HG02763 (cell line): Measurements from ENCODE around the gene CUL9.

Source experiments
- ATAC-seq: cut with Tn5 transposase; IDR thresholded peaks from one replicate; pipeline ENCODE4 v1.9.1; 2021; ENCODE audit warnings: mild to moderate bottlenecking, moderate library complexity; ENCODE audit not compliant: unreplicated experiment

The CUL9 gene

GRCh38 chr6:43193929-43194328 is 11.9 kb downstream of the CUL9 start:
- ATAC-seq, result no peak

- ATAC-seq, result no peak
These were observed 14.3 kb downstream of the CUL9 start for GRCh38 chr6:43196337-43196736.

GRCh38 chr6:43199912-43200311 is 17.9 kb downstream of the CUL9 start:
- ATAC-seq, result no peak

GRCh38 chr6:43200541-43200940 is 18.5 kb downstream of the CUL9 start:
- no peak for ATAC-seq

- ATAC-seq, result no peak
These were observed 20.5 kb downstream of the CUL9 start for GRCh38 chr6:43202451-43202850.

- ATAC-seq, result no peak
These were observed 21.2 kb downstream of the CUL9 start for GRCh38 chr6:43203029-43203717.

- no peak for ATAC-seq
These were observed 21.7 kb downstream of the CUL9 start for GRCh38 chr6:43203718-43204095.

GRCh38 chr6:43204271-43205105 is 22.5 kb downstream of the CUL9 start:
- no peak for ATAC-seq

- no peak for ATAC-seq
These were observed 23.9 kb downstream of the CUL9 start for GRCh38 chr6:43205849-43206248.

GRCh38 chr6:43207286-43207685 is 25.3 kb downstream of the CUL9 start:
- ATAC-seq, result no peak

GRCh38 chr6:43211955-43212354 is 30.0 kb downstream of the CUL9 start:
- ATAC-seq, result no peak

GRCh38 chr6:43213431-43213830 is 31.4 kb downstream of the CUL9 start:
- no peak for ATAC-seq

- no peak for ATAC-seq
These were observed 33.1 kb downstream of the CUL9 start for GRCh38 chr6:43215066-43215465.

- ATAC-seq, result no peak
These were observed 34.2 kb downstream of the CUL9 start for GRCh38 chr6:43216200-43216599.

- no peak for ATAC-seq
These were observed 35.4 kb downstream of the CUL9 start for GRCh38 chr6:43217351-43217750.

GRCh38 chr6:43219119-43219518 is 37.1 kb downstream of the CUL9 start:
- no peak for ATAC-seq

- no peak for ATAC-seq
These were observed 37.8 kb downstream of the CUL9 start for GRCh38 chr6:43219814-43220213.

GRCh38 chr6:43220439-43220951 is 38.5 kb downstream of the CUL9 start:
- ATAC-seq, result no peak

- no peak for ATAC-seq
These were observed 39.3 kb downstream of the CUL9 start for GRCh38 chr6:43221046-43221972.

- no peak for ATAC-seq
These were observed 40.5 kb downstream of the CUL9 start for GRCh38 chr6:43222418-43223059.

- ATAC-seq, result no peak
These were observed 41.2 kb downstream of the CUL9 start for GRCh38 chr6:43223175-43223574.
